Glomerular endothelial cell (primary cell): ENCODE results near the gene GID8. TPM values are rescaled to one million over a fixed set of nuclear protein-coding genes. Genes with fewer than 3 reads are reported as not detected.

Experiments
- DNase-seq: peaks from one replicate; pipeline ENCODE4 v3.0.0-alpha.2; 2011; ENCODE audit warnings: low read depth, low spot score; ENCODE audit errors: extremely low read depth
- total RNA-seq: library from RNA; depleted of rRNA; stranded (reverse); fragments of >200 nt; gene quantifications from 2 replicates; pipeline ENCODE4 v1.2.3, GENCODE V29; 2015

Gene GID8
- total RNA-seq, 1 donor from 2014 or later: 32.3 TPM

DNA sequence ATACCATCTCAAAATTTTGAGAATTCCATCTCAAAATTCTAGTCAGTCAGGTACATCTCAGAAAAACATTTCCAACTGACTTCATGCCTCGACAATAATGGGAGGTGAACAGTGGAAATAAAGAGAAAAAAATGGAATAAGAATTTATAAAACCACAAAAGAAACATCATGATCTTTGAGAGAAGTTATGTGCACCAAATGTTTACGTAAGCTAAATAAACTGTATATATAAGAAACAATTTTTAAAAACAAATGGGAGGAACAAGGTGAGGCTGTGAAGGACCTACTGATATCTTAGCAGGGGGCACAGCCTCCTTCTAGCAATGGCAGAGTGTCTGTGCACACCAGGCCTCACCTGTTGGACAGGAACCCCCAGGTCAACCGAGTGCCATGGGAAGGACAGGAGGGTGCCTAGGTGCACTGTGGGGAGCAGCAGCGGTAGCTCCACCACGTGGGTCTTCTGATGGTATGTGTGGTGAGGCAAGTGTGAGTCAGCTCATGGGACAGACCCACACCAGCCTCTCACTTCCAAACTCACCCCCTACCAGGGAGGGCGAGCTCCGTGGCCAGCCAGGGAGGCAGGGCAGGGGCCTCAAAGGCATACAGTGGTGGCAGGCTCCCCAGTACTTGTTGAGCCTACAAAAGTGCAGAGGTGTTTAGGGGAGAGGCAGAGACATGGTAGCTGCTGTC is 34.9 kb upstream of the GID8 start:
- no peak for DNase-seq

DNA sequence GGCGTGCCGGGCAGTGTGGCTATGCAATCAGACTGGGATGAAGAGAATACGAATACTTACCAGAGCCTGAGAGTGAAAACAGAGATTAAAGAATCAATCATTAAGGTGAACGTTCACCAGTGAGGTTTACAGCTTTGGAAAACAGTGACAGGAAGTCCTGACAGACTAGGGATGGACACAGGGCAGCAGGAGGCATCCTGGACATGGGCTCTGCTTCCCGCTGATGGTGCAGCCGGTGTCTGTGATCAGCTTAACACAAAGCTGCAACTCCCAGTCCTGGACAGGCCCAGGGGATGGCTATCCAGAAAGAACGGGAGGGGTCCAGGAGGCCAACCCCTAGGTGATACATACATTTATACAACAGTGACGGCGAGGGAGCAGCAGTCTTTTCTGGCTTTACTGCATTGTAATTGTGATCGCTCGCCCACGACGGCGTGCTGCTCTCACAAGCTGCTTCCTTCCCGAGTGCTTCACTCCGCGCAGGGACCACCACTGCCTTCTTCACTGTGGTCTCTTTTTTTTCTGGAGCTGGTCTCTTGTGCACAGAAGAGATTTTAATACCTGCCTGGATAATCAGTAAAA is 32.3 kb upstream of the GID8 start:
- no peak for DNase-seq

DNA sequence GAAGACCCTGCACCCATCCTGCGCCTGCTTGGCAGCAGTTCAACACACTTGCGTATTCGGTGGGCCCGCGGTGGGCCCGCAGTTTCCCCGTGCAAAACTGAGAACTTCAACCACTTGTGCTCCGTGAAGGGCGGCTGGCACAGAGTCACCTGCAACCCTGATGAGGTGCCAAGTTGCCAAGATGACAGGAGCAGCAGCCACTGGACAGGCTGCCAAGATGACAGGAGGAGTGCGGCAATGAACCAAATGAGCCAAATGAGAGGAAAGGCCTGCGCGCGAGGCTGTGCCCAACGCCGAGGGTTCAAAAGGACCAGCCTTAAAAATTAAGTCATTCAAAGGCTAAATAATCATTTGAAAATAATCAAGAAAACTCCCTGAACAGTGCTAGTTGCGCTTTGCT is 31.7 kb upstream of the GID8 start:
- DNase-seq: no peak

DNA sequence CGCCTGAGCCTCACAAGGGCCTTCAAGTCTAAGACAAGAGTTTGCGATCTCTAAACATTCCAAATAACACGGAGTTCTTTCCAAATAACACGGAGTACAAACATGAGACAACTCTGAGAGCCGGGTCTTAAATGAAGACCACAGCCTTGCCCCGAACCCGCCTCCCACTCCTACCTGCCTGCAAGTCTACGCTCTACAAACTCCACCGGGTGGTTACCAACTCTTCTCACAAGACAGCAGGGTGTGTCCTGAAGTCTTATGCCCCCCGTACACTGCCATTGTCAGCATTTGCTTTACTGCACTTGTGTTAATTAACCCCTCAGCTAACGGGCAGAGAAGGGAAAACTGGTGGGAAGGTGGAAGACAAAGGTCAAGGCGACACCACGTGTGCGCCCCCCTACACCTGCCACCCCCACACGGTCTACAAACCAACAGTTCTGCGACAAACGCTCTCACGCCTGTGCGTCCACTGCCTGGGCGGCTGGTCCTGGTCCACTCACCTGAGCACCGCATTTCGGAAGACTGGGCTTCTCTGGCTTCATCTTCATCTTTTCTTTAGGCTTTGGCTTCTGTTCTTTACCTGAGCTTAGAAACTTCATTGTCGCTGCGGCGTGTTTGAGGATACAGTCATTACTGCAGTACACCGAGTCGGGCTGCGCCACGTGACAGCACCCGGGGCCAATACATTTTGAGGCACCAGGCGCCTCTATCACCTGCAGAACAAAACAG is 31.1 kb upstream of the GID8 start:
- no peak for DNase-seq

DNA sequence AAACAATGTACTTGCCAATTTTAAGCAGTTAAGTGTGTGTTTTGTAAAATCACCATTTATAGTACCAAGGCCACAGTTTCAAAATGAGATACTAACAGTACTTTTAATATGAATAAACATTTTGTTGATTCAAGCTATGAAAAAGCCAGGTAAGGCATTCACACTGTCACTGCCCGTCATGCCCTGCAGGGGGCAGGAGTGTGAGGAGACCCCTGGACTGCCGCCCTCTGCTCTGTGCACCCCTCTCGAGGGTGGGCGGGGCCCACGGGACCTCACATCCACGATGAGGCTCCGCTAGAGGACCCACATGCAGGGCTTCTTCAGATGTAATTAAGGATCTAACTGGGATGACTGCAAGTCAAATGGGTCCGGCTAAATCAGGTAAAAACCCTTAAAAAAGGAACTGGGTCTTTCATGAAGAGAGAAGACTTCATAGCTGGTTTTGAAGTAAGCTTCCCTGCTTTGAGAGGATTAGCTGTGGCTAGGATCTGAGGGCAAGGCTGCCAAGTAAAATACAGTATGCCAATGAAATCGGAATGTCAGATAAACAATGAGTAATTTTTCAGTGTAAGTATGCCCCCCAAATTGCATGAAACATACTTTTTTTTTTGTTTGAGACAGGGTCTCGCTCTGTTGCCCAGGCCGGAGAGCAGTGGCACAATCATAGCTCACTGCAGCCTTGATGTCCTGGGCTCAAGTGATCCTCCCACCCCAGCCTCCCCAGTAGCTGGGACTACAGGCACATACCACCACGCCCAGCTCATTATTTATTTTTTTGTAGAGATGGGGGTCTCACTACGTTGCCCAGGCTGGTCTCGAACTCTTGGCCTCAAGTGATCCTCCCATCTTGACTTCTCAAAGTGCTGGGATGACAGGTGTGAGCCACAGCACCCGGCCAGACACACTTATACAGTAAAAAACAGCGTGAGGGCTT is 30.3 kb upstream of the GID8 start:
- DNase-seq: no peak

DNA sequence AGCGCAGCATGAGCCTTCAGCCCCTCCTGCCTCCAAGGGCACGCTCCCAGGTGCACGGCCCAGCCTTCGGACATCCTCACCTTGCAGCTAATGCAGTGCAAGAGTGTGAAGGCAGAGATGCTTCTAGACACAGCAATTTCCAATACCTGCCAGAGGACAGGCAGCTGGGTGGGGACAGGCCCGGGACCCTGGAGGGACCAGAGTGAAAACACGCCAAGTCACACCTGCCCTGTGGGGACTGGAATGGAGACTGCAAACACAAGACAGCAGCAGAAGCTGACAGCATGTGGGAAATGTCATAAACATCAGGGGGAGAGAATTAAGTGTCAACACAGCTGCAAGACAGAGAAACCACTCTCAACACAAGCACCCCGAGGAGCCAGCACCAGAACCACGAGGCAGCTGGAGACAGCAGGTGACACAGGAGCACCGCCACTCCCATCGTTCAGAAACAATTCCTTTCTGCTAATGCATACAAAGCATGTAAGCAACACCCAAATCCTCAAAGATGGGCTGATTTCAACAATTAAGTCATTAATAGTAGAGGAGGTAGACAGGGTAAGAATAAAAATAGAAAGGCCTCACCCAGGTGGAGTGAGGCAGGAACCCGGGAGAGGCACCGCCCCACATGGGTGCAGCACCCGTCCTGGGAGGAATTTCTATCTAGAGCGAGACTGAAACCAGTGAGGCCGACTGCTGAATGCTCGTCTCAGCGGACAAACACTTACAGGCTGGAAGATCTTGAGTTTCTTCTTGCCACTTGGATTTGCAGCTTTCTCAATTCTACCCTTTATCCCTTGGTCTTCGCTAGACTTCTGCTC is 28.8 kb upstream of the GID8 start:
- no peak for DNase-seq

DNA sequence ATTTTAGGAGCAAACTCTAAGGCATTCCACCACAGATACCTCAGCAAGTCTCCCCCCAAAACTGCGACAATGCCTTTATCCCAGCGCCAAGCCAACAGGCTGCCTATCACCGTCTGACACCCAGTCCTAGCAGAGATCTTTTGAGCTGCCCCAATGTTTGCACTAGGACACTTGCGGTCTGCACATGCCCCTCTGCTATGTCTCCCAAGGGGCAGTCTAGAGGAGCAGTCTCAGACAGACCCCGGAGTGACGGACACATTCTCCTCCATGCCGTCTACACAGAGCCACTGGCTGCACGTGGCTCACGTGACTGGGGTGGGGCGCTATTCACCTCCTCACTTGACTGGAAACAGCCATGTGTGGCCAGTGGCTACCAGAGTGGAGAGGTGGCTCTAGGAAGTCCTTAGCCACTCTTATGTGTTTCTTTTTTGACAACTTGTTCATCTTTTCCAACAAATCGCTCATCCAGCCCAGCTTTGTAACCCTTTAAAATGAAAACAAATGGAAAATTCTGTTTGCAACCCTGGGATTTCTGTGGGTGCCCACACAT is 27.7 kb upstream of the GID8 start:
- no peak for DNase-seq

DNA sequence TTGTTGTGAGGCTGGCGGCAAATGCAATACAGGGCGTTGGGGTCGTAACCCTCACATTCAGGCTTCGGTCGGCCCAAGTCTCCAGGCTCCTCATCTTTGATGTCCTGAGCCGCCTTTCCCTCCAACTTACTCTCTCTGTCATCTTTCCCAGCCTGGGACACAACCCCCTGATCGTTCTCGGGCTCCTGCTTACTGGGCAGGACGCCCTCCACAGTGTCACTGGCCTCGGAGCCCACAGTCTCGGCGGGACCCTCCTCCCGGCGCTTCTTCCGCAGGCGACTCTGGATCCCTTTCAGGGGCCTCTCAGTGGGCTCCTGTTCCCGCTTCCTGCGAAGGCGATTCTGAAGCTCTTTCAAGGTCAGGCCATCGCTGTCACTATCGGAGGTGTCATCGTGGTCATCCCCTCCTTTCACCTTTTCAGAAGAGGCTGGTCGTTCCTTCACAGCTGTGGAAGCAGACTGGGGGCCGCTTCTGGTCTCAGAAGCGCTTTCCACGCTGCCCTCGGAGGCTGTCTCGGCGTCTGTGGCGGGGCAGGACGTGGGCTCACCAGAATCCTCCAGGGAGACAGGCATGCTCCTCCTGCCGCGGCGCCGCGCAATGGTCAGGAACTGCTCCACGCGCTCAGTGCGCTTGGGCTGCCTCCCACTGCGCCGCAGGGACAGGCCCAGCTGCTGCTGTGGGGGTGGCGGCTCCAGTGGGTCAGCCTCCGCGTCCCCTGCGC is 27.0 kb upstream of the GID8 start:
- DNase-seq: no peak

DNA sequence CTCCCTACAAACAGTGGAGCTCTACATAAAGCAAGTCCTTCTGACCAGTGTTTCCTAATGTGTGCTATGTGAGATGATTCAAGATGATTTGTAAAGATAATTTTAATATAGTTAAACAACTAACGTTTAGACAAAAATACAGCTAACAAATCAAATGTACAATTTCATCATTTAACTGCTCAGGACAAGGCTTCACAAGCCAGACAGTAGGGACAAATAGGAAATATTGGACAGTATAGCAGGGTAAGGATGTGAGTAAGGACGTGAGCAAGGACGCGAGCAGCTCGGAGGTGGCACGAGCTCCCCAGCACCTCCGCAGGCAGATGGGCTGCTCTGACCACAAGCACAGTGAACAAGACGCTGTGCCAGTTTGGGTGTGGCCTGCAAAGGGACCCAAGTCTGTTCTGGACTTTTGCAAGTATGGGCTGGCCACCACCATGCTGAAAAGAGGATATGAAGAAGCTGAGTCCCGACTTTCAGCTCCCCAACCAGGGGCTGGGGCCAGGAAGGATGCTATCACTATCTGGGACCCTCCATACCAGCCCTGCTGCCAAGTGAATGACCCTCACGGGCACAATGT is 26.2 kb upstream of the GID8 start:
- no peak for DNase-seq

DNA sequence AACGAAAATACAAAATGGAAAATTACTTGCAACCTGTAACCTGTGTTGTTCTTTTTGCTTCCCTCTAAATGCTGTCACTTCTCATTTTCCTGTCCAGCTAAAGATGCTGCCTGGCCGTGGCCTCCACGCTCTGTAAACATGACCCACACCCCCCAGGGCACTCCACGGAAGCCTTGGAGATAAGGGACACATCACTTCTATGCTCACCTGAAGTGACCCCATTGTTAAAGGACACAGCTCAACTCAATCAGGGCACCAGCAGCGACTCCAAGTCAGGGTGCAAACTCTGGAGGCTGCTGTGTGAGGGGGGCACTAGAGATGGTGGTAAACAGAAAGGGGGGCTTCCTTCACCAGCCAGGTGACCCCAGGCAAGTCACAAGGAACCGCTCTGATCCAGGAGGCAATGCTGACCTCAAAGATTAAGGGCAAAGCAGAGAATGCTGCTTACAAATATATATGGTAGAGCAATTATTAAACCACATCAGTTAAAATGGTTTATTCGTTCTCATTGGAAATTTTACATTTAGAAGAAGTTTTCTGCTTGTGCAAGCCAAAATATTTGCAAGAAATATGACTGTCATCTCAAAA is 24.8 kb upstream of the GID8 start:
- no peak for DNase-seq

DNA sequence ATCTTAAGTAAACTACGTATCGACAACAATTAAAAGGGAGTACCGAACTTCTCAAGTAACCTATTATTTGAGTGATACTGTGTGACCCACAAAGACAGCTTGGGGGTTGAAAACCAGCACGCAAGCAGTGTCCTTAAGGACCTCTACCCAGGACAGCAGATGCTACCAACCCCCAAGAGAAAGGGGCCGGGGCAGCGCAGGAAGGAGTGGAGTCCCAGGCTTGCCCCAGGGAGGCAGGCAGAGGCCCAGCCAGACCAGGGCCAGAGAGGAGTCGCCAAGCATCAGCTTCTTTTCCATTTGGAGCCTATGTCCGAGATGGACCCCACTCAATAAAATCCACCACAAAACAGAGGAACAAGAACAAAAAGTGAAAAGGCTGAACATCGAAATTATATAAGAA is 23.5 kb upstream of the GID8 start:
- DNase-seq: no peak

DNA sequence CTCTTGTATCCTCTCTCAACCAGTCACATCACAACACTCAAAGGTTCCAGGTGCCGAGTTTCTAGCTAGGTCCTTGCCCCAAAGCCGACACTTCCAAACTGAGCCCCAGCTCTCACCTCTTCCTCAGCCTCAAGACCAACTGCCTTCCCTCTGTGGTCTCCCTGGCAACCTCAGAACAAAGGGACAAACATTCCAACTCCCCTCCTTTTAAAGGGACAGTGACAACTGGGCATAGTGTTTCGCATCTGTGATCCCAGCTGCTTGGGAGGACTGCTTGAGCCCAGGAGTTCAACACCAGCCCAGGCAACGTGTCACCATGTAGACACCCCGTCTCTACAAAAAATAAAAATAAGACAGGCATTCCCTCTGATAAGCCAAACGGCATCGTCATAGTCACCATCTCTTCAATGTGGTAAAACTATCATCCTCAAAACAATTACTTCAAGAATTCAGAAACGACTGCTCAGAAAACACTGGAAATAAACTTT is 22.9 kb upstream of the GID8 start:
- no peak for DNase-seq

DNA sequence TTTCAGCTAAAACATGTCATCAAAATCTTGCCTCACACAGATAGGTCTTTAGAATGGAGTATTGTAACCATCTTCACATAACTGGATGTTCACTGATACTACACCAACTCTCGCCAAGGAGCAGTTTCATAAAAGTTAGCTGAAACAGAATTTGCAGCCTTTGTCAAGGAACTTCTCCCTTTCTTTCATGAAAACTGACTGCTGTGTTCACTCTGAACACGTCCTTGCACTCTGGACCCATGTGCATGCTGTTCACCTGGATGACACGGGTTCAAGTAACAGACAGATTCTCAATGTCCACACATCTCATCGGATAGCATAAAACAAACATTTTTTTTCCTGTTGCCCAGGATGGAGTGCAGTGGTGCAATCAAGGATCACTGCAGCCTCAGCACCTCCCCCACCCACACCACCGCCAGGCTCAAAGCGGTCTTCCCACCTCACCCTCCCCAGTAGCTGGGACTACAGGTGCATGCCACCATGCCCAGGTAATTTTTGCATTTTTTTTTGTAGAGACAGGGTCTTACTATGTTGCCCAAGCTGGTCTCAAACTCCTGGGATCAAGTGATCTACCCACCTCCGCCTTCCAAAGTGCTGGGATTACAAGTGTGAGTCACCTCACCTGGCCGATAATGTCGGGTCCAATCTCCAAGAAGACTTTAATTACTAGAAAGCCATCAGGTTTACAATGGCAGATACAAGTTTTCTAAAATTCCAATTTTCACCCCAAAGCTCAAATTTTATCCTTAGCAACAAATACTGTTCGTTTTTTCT is 21.1 kb upstream of the GID8 start:
- no peak for DNase-seq

DNA sequence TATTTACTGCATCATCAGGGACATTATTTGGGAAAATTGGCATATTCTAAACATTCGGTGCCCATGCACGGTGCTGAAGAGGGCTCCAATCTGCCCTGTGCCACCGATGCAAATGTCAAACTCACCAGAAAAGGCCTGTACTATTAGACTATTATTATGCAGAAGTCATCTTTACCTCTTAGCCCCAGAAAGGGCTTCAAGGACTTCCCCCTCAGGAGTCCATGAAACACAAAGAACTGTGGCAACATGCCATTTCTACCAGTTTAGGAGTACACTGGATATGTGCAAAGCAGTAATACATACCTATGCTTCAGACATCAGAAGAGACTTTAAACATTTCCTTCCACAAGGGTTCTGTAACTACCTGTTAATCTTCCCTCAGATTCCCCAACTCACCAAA is 20.2 kb upstream of the GID8 start:
- DNase-seq: no peak

DNA sequence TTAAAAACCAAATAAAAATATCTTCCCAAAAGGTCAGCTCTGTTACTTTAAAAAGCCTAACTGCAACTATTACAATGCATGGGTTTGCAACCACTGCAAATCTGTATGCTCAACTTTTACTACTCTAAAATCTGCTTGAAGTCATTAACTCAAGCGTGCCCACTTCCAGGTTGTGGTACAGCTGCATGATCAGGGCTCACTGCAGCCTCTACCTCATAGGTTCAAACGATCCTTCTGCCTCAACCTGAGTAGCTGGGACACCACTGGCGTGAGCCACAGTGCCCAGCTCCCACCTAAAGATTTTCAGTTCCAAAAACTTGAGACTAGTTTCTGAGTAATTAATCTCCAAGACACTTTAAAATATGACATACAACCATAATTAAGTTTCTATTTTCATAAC is 19.8 kb upstream of the GID8 start:
- DNase-seq: no peak

DNA sequence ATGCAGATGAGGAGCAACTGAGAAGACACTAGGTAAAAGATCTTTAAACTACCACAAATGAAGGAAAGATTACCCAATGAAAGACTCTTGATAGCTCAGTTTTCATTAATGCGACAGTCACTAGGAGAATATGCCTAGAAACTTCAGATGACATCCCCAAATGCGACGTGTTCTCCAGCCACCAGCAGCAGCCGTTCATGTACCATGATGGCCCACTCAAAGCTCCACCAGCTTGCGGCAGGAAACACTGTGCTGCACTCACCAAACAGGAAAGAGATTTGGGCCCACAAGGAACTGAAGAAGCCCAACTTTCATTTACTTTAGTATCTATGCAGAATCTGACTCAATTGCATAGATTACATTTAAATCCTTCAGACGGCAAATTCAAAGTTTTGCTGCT is 19.1 kb upstream of the GID8 start:
- no peak for DNase-seq

DNA sequence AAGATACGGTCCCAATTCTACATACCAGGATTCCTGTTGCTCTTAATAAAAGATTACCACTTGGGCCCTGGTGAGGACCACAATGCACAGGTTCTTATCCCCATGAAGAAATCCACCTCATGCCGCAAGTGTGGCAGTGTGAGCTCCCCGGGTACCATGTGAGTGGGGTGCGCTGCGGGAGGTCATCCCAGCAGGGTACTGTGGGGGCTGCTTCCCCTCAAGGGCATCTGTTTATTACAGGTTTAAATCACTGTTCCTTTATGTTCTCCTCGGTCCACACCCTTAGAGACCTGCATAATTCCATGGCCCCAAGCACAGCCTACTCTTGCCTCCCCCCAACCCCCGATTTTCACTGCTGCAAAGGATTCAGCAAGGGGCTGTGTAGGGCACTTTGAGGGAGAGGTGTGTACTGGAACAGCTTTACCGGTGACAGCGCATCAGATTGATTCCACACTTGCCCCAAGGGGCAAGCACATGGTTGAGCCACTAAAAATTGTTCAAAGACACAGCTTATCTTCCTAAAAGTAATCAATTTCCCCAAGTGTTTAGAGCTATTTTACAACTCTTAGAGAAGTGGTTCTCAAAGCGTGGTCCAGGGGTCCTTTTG is 17.8 kb upstream of the GID8 start:
- no peak for DNase-seq
